ENCODE results near the gene PLIN5.

- TF ChIP-seq CTCF (IDR thresholded peaks at IDR 0.05; ENCODE audit: poor library complexity) (no peak), EZH2 (IDR thresholded peaks at IDR 0.05; ENCODE audit: borderline replicate concordance) (no peak)
Measured at GRCh38 chr19:4473763-4474513, 61.1 kb downstream of the PLIN5 start.
